ENCODE data around the gene PCK1. TPM values are rescaled to one million over a fixed set of nuclear protein-coding genes. Genes with fewer than 3 reads are reported as not detected.

The PCK1 gene
- total and polyA plus RNA-seq, 2 experiments from 2014 or later: not detected

- TF ChIP-seq EZH2phosphoT487 (IDR thresholded peaks at IDR 0.05; ENCODE audit: unreplicated experiment): no peak
- TF ChIP-seq CREB1 (CRISPR knock-in tag; IDR thresholded peaks at IDR 0.05; ENCODE audit: low read depth): no peak
- no peak for TF ChIP-seq EZH2 (IDR thresholded peaks at IDR 0.05; ENCODE audit: low read depth, unreplicated experiment)
These were observed 5.5 kb downstream of the PCK1 start (continued) for GRCh38 chr20:57566399-57566798.

DNA sequence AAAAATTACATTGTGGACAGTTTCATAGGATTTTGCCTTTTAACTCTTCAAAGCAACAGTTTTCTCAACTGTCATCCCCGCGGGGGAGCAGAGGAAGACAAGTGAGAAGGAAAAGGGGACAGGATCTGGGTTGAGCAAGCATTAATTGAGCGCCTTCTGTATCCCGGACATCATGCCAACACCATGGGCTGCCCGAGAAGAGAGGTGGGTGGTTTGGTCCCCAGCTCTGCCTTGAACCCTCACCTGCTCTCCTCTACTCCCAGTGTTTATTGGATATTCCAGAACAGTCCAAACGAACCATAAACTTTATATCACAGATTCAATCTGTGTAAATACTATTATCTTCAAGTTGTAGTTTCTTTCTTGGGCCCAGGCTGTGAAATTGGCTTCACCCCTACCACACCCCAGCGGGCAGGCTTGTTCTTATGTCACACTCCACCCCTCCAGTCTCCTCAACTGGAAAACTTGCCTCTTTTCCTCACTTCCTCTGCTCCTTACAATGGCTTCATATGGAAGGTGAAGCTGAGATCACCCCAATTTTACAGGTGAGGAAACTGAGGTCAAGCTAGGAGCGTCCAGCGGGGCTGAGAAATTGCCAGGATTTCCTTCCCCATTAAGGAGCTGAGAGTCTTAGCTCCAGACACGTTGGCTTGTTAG lies 6.0 kb downstream of the PCK1 start:
- Mint-ChIP-seq H3K36me3 (ENCODE audit: low read depth) (no peaks in the 10 kb centered on the region), H3K27ac (no peak overlapping the region), H3K4me3 (no peak overlapping the region), H3K9me3 (peaks cover 1% of the 10 kb centered on the region; the same call in 1 of the 3 replicates), H3K27me3 (ENCODE audit: insufficient read depth, low read depth, poor library complexity) (peaks cover 5% of the 10 kb centered on the region), H3K4me1 (no peaks in the 10 kb centered on the region)
- no peaks in the 10 kb centered on the region for H3K79me2 ChIP-seq (replicated peaks; ENCODE audit: insufficient read depth)
- no peak overlapping the region for H3K4me2 ChIP-seq
- no peak overlapping the region for H3K27ac ChIP-seq (ENCODE audit: low read depth)
- H3K27me3 ChIP-seq (ENCODE audit: insufficient read depth): no peaks in the 10 kb centered on the region
- H3K4me1 ChIP-seq (ENCODE audit: insufficient read depth): no peaks in the 10 kb centered on the region
- TF ChIP-seq ZNF462 (CRISPR knock-in tag; IDR thresholded peaks at IDR 0.05) (no peak), ZNF331 (CRISPR knock-in tag; IDR thresholded peaks at IDR 0.05; ENCODE audit: low read depth) (no peak), ETS1 (IDR thresholded peaks at IDR 0.05) (no peak), STAT1 (IDR thresholded peaks at IDR 0.05; ENCODE audit: unreplicated experiment) (no peak), ZNF114 (CRISPR knock-in tag; IDR thresholded peaks at IDR 0.05) (no peak), NANOG (IDR thresholded peaks at IDR 0.05; ENCODE audit: borderline replicate concordance) (no peak), JUNB (IDR thresholded peaks at IDR 0.05; ENCODE audit: unreplicated experiment) (no peak), POLR2AphosphoS5 (IDR thresholded peaks at IDR 0.05; ENCODE audit: low read depth) (no peak)
- TF ChIP-seq, protein P1, sequence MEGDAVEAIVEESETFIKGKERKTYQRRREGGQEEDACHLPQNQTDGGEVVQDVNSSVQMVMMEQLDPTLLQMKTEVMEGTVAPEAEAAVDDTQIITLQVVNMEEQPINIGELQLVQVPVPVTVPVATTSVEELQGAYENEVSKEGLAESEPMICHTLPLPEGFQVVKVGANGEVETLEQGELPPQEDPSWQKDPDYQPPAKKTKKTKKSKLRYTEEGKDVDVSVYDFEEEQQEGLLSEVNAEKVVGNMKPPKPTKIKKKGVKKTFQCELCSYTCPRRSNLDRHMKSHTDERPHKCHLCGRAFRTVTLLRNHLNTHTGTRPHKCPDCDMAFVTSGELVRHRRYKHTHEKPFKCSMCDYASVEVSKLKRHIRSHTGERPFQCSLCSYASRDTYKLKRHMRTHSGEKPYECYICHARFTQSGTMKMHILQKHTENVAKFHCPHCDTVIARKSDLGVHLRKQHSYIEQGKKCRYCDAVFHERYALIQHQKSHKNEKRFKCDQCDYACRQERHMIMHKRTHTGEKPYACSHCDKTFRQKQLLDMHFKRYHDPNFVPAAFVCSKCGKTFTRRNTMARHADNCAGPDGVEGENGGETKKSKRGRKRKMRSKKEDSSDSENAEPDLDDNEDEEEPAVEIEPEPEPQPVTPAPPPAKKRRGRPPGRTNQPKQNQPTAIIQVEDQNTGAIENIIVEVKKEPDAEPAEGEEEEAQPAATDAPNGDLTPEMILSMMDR (conservative IDR thresholded peaks at IDR 0.05; ENCODE audit: low read depth in 2 of 2): no peak
- no peak overlapping the region for H3K4me3 ChIP-seq
- H4K20me1 ChIP-seq (replicated peaks; ENCODE audit: insufficient read depth): no peaks in the 10 kb centered on the region
- no peak overlapping the region for H2AFZ ChIP-seq
- no peaks in the 10 kb centered on the region for H3F3A ChIP-seq (replicated peaks; ENCODE audit: low read depth)
- H3K36me3 ChIP-seq (ENCODE audit: insufficient read depth): no peaks in the 10 kb centered on the region
- 0 out of 2 replicates have a peak, but pooled peaks cover 6% of the 10 kb centered on the region for H3K9me2 ChIP-seq (ENCODE audit: insufficient read depth)
- DNase-seq (ENCODE audit: low spot score): no peak
- ATAC-seq: no peak
